Stimulated activated CD4-positive, alpha-beta T cell treated with anti-CD3 and anti-CD28 coated beads, Interleukin-15, amount 100 ng/mL, for 48 hours (primary cell): Measurements from ENCODE around the gene CFAP100.

Experiments used
- DNase-seq, 2 donors: peaks; one replicate each; pipeline ENCODE4 v3.0.0-alpha.2; 2020; ENCODE audit warnings: low read depth in 2 of 2

The CFAP100 gene

GRCh38 chr3:126399756-126400155, 5.0 kb downstream of the CFAP100 start:
- DNase-seq = no peak

GRCh38 chr3:126401611-126402160, 7.0 kb downstream of the CFAP100 start:
- DNase-seq = no peak

- DNase-seq = no peak
Measured at GRCh38 chr3:126402178-126402577, 7.5 kb downstream of the CFAP100 start.

GRCh38 chr3:126402666-126403302, 8.1 kb downstream of the CFAP100 start:
- DNase-seq = no peak

GRCh38 chr3:126406389-126407296, 11.9 kb downstream of the CFAP100 start:
- DNase-seq = no peak

GRCh38 chr3:126407412-126408044, 12.8 kb downstream of the CFAP100 start:
- no peak for DNase-seq

GRCh38 chr3:126408099-126408498, 13.4 kb downstream of the CFAP100 start:
- no peak for DNase-seq

- DNase-seq = no peak
Measured at GRCh38 chr3:126412841-126413692, 18.4 kb downstream of the CFAP100 start.

- DNase-seq = no peak
Measured at GRCh38 chr3:126413693-126414080, 19.0 kb downstream of the CFAP100 start.

- no peak for DNase-seq
Measured at GRCh38 chr3:126414406-126414805, 19.7 kb downstream of the CFAP100 start.

GRCh38 chr3:126414961-126415660, 20.4 kb downstream of the CFAP100 start:
- DNase-seq = no peak

- DNase-seq = no peak
Measured at GRCh38 chr3:126415661-126416591, 21.2 kb downstream of the CFAP100 start.

GRCh38 chr3:126416943-126417342, 22.2 kb downstream of the CFAP100 start:
- DNase-seq = no peak

- no peak for DNase-seq
Measured at GRCh38 chr3:126417515-126417914, 22.8 kb downstream of the CFAP100 start.

GRCh38 chr3:126417981-126418530, 23.3 kb downstream of the CFAP100 start:
- DNase-seq = no peak

- DNase-seq = no peak
Measured at GRCh38 chr3:126418661-126419131, 24.0 kb downstream of the CFAP100 start.

- no peak for DNase-seq
Measured at GRCh38 chr3:126419151-126419703, 24.5 kb downstream of the CFAP100 start.

- DNase-seq = no peak
Measured at GRCh38 chr3:126419886-126420786, 25.4 kb downstream of the CFAP100 start.
